Loucy (cell line): ENCODE results near the gene CYP27B1.

Experiments
- CTCF ChIP-seq: fragments of 200-600 bp; sonication (generic); conservative IDR thresholded peaks from 2 replicates; pipeline ENCODE4 v1.5.1; 2014; ENCODE audit warnings: mild to moderate bottlenecking, antibody characterized with exemption, low read length
- EZH2phosphoT487 ChIP-seq: fragments of 200-600 bp; IDR thresholded peaks from 2 replicates; pipeline ENCODE4 v1.6.1; 2018; ENCODE audit warnings: antibody characterized with exemption, mild to moderate bottlenecking, moderate library complexity, borderline replicate concordance

- no peak for TF ChIP-seq CTCF
- TF ChIP-seq EZH2phosphoT487, result no peak
Observed at GRCh38 chr12:57781801-57782200, 14.9 kb upstream of the CYP27B1 start.
